ENCODE measurements around the gene CABLES1.

- TF ChIP-seq CTCF (IDR thresholded peaks at IDR 0.05) (no peak), POLR2AphosphoS5 (IDR thresholded peaks at IDR 0.05) (no peak)
These were observed 59.1 kb downstream of the CABLES1 start for GRCh38 chr18:23194155-23194996.

All from gastroesophageal sphincter (tissue), 3 donors.